HEK293 (cell line): ENCODE data around the gene CATSPER3.

ENCODE experiments used
- CTCF ChIP-seq: fragments of 450-650 bp; formaldehyde crosslinking; IDR thresholded peaks from 2 replicates; pipeline ENCODE4 v1.5.1; 2016; ENCODE audit warnings: missing biosample characterization, missing genetic modification characterization
- SALL2 ChIP-seq: fragments of 450-650 bp; formaldehyde crosslinking; IDR thresholded peaks from 2 replicates; pipeline ENCODE4 v1.5.0; 2017; ENCODE audit warnings: missing biosample characterization, mild to moderate bottlenecking, missing genetic modification characterization, borderline replicate concordance
- ZEB2 ChIP-seq: fragments of 450-650 bp; formaldehyde crosslinking; IDR thresholded peaks from 2 replicates; pipeline ENCODE4 v1.5.1; 2016; ENCODE audit warnings: missing biosample characterization, missing genetic modification characterization
- ZNF133 ChIP-seq: fragments of 450-650 bp; formaldehyde crosslinking; IDR thresholded peaks from 2 replicates; pipeline ENCODE4 v1.5.1; 2016; ENCODE audit warnings: missing biosample characterization, missing genetic modification characterization
- ZNF138 ChIP-seq: fragments of 450-650 bp; formaldehyde crosslinking; IDR thresholded peaks from 2 replicates; pipeline ENCODE4 v1.5.1; 2016; ENCODE audit warnings: missing biosample characterization, missing genetic modification characterization, borderline replicate concordance
- ZNF146 ChIP-seq: fragments of 450-650 bp; formaldehyde crosslinking; IDR thresholded peaks from 2 replicates; pipeline ENCODE4 v1.5.1; 2016; ENCODE audit warnings: missing biosample characterization, missing genetic modification characterization
- ZNF174 ChIP-seq: fragments of 450-650 bp; formaldehyde crosslinking; IDR thresholded peaks from 2 replicates; pipeline ENCODE4 v1.5.0; 2017; ENCODE audit warnings: missing biosample characterization, mild to moderate bottlenecking, missing genetic modification characterization
- ZNF423 ChIP-seq: fragments of 450-650 bp; formaldehyde crosslinking; IDR thresholded peaks from 2 replicates; pipeline ENCODE4 v1.5.1; 2016; ENCODE audit warnings: missing biosample characterization, missing genetic modification characterization
- ZNF776 ChIP-seq: fragments of 450-650 bp; formaldehyde crosslinking; IDR thresholded peaks from 2 replicates; pipeline ENCODE4 v1.5.0; 2017; ENCODE audit warnings: missing biosample characterization, missing genetic modification characterization, borderline replicate concordance
- TF ChIP-seq, protein P1 (sequence below): fragments of 450-650 bp; formaldehyde crosslinking; IDR thresholded peaks from 2 replicates; pipeline ENCODE4 v1.5.1; 2016; ENCODE audit warnings: missing biosample characterization, missing genetic modification characterization

DNA sequence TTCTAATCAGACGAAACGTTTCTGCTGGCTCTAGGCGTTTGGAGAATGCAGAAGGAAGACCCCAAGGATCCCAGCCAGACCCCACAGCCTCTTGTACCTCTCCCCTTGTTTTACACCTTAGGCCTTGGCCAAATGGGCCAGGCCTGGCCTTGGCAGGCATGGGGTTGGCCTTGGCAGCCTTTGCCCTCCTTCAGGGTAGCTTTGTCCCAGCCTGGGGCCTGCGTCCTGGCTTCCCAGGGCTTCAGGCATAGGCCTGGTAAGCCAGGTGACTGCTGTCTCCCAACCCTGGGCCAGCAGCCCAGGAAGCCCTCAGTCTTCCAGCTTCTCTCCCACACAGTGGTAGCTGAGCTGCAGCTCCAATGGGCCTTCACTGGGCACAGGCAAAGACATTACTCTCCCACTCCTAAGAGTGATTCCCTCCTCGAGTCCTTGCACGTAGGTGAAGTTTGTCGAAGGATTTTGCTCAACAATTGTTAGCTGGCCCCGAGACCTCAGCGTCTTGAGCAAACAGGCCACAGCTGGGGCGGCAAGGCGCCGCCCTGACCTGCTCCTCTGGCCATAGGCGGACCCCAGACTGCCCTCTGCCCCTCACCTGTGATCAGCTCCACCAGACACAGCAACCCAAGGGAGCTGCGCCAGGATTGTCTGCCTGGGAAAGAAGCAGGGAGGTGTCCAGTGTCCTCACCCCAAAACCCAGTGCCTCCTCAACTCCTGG is 67.4 kb downstream of the CATSPER3 start:
- TF ChIP-seq ZNF146 (tag by site-specific recombination) (no peak), ZNF174 (tag by site-specific recombination) (no peak), CTCF (no peak), SALL2 (tag by site-specific recombination) (no peak), ZNF138 (tag by site-specific recombination) (no peak), ZNF133 (tag by site-specific recombination) (no peak), ZNF776 (no peak), ZEB2 (tag by site-specific recombination) (no peak), ZNF423 (tag by site-specific recombination) (no peak)
- TF ChIP-seq, protein P1, sequence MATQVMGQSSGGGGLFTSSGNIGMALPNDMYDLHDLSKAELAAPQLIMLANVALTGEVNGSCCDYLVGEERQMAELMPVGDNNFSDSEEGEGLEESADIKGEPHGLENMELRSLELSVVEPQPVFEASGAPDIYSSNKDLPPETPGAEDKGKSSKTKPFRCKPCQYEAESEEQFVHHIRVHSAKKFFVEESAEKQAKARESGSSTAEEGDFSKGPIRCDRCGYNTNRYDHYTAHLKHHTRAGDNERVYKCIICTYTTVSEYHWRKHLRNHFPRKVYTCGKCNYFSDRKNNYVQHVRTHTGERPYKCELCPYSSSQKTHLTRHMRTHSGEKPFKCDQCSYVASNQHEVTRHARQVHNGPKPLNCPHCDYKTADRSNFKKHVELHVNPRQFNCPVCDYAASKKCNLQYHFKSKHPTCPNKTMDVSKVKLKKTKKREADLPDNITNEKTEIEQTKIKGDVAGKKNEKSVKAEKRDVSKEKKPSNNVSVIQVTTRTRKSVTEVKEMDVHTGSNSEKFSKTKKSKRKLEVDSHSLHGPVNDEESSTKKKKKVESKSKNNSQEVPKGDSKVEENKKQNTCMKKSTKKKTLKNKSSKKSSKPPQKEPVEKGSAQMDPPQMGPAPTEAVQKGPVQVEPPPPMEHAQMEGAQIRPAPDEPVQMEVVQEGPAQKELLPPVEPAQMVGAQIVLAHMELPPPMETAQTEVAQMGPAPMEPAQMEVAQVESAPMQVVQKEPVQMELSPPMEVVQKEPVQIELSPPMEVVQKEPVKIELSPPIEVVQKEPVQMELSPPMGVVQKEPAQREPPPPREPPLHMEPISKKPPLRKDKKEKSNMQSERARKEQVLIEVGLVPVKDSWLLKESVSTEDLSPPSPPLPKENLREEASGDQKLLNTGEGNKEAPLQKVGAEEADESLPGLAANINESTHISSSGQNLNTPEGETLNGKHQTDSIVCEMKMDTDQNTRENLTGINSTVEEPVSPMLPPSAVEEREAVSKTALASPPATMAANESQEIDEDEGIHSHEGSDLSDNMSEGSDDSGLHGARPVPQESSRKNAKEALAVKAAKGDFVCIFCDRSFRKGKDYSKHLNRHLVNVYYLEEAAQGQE (tag by site-specific recombination), result no peak
